CD4-positive, alpha-beta T cell (primary cell): ENCODE results near the gene PAQR4. TPM values are rescaled to one million over a fixed set of nuclear protein-coding genes. Genes with fewer than 3 reads are reported as not detected.

ENCODE experiments used
- ATAC-seq: fragments of 200-7000 bp; cut with Tn5 transposase; one replicate; pipeline ENCODE4 v1.10.0; 2022; ENCODE audit warnings: mild to moderate bottlenecking; ENCODE audit not compliant: poor library complexity
- CTCF ChIA-PET: fragments of 350-600 bp; sonication (Branson Sonifier 250); formaldehyde crosslinking; loops from one replicate; lab custom pipeline; 2021; ENCODE audit warnings: antibody characterized with exemption, inconsistent platforms; lab: Charles Lee
- POLR2A ChIA-PET: fragments of 350-600 bp; sonication (Branson Sonifier 250); formaldehyde crosslinking; loops from one replicate; lab custom pipeline; 2021; ENCODE audit warnings: antibody characterized with exemption, inconsistent platforms; lab: Charles Lee
- DNase-seq, 14 experiments: peaks; one replicate each; pipeline ENCODE4 v3.0.0-alpha.2; 2013 to 2020; ENCODE audit warnings: mixed read lengths in 2 of 14
- H3K27ac ChIP-seq, 2 donors: one replicate each; pipeline versions ENCODE4 v1.5.1 to v1.7.0; 2013; ENCODE audit warnings: low read length in 2 of 2, low read depth in 1 of 2, mild to moderate bottlenecking in 1 of 2
- H3K27me3 ChIP-seq, 2 experiments: 1 replicate in 1 of 2; 2 replicates in 1 of 2; pipeline versions ENCODE4 v1.6.1 to v1.7.0; 2013; ENCODE audit warnings: low read length in 2 of 2, control low read depth in 1 of 2, mild to moderate bottlenecking in 1 of 2, moderate library complexity in 1 of 2; ENCODE audit not compliant: insufficient read depth in 2 of 2, control insufficient read depth in 1 of 2
- H3K36me3 ChIP-seq: one replicate; pipeline ENCODE4 v1.6.1; 2013; ENCODE audit warnings: low read length, control low read depth; ENCODE audit not compliant: insufficient read depth
- H3K4me1 ChIP-seq: one replicate; pipeline ENCODE4 v1.6.1; 2013; ENCODE audit warnings: low read length, control low read depth; ENCODE audit not compliant: insufficient read depth
- H3K4me3 ChIP-seq: one replicate; pipeline ENCODE4 v1.5.1; 2013; ENCODE audit warnings: mild to moderate bottlenecking, low read length, moderate library complexity
- H3K9me3 ChIP-seq, 2 experiments: 1 replicate in 1 of 2; 2 replicates in 1 of 2; pipeline versions ENCODE4 v1.6.1 to v1.7.0; 2013; ENCODE audit warnings: low read length in 2 of 2, mild to moderate bottlenecking in 2 of 2, control low read depth in 1 of 2, moderate library complexity in 1 of 2; ENCODE audit not compliant: control insufficient read depth in 1 of 2, insufficient read depth in 1 of 2
- H3K27ac Mint-ChIP-seq: one replicate; pipeline ENCODE4 v1.8.0; 2020; ENCODE audit warnings: mixed read lengths
- H3K27me3 Mint-ChIP-seq: one replicate; pipeline ENCODE4 v1.8.0; 2021; ENCODE audit warnings: mixed read lengths
- H3K36me3 Mint-ChIP-seq: one replicate; pipeline ENCODE4 v1.8.0; 2021; ENCODE audit warnings: low read depth, mixed read lengths
- H3K4me1 Mint-ChIP-seq: one replicate; pipeline ENCODE4 v1.8.0; 2021; ENCODE audit warnings: low read depth, mixed read lengths
- H3K4me3 Mint-ChIP-seq: one replicate; pipeline ENCODE4 v1.8.0; 2020; ENCODE audit warnings: mild to moderate bottlenecking, mixed read lengths
- H3K9me3 Mint-ChIP-seq: one replicate; pipeline ENCODE4 v1.8.0; 2020; ENCODE audit warnings: mixed read lengths
- CTCF ChIP-seq: fragments of 200-600 bp; IDR thresholded peaks from one replicate; pipeline ENCODE4 v1.8.0; 2022; ENCODE audit warnings: antibody characterized with exemption, mild to moderate bottlenecking
- intact Hi-C, 2 experiments: fragments of 100-400 bp; cut with DNase I in 1 of 2; cut with micrococcal nuclease in 1 of 2; formaldehyde crosslinking; loops; one replicate each; pipeline versions ENCODE4 v1.15.1 to v1.9.0; 2023 to 2025; cut with DNase I, micrococcal nuclease
- total RNA-seq, 174 experiments: library from RNA in 2 of 174; stranded (reverse) in 2 of 174; gene quantifications; one replicate each; pipeline ENCODE4 v1.2.3 and lab custom pipeline; 2021 to 2026

PAQR4 gene
- total RNA-seq, 2 experiments from 2014 or later = 0.39 to 0.44 TPM

GRCh38 chr16:3014971-3015370 is 45.8 kb downstream of the PAQR4 start:
- Mint-ChIP-seq H3K27me3 (peaks cover 18% of the 10 kb centered on the region), H3K4me3 (no peak overlapping the region), H3K27ac (no peak overlapping the region), H3K36me3 (no peaks in the 10 kb centered on the region), H3K4me1 (peaks cover 8% of the 10 kb centered on the region), H3K9me3 (no peaks in the 10 kb centered on the region)
- ChIA-PET CTCF (interaction anchor here (1.0 kb wide), 1 partner anchor 17 kb away, joined by 4 read pairs; no protein-coding TSS in a partner anchor), POLR2A (no interaction called here)
- peaks cover 0 to 7% of the 10 kb centered on the region in 2 experiments for H3K9me3 ChIP-seq
- no peak overlapping the region for H3K27ac ChIP-seq
- intact Hi-C loops = no loop called here
- DNase-seq (no peak), ATAC-seq (no peak)
- no peak overlapping the region for H3K4me3 ChIP-seq
- no peaks in the 10 kb centered on the region for H3K36me3 ChIP-seq
- H3K27me3 ChIP-seq = peaks cover 10 to 12% of the 10 kb centered on the region in 2 experiments
- peaks cover 34% of the 10 kb centered on the region for H3K4me1 ChIP-seq
- no peak for TF ChIP-seq CTCF

- H3K4me1 Mint-ChIP-seq = peaks cover 16% of the 10 kb centered on the region
- peaks cover 18% of the 10 kb centered on the region for H3K27me3 Mint-ChIP-seq
- intact Hi-C loops = no loop called here
- ATAC-seq = no peak
- Histone ChIP-seq H3K4me3 (no peak overlapping the region), H3K4me1 (peaks cover 43% of the 10 kb centered on the region), H3K27ac (no peak overlapping the region), H3K9me3 (peaks cover 0 to 5% of the 10 kb centered on the region in 2 experiments), H3K27me3 (peaks cover 10 to 12% of the 10 kb centered on the region in 2 experiments), H3K36me3 (no peaks in the 10 kb centered on the region)
- H3K4me3 Mint-ChIP-seq = peak overlapping the region; percentile 71
- no peak for DNase-seq
- H3K27ac Mint-ChIP-seq = no peak overlapping the region
- CTCF ChIA-PET = no interaction called here
- no peaks in the 10 kb centered on the region for H3K36me3 Mint-ChIP-seq
- POLR2A ChIA-PET = no interaction called here
- no peaks in the 10 kb centered on the region for H3K9me3 Mint-ChIP-seq
- TF ChIP-seq CTCF = no peak
Observed at GRCh38 chr16:3015865-3016521, 46.8 kb downstream of the PAQR4 start.

GRCh38 chr16:3017344-3017743 is 48.2 kb downstream of the PAQR4 start:
- intact Hi-C loops = no loop called here
- ChIA-PET POLR2A (no interaction called here), CTCF (no interaction called here)
- H3K4me1 ChIP-seq = peaks cover 49% of the 10 kb centered on the region
- TF ChIP-seq CTCF = no peak
- no peak for DNase-seq
- no peak overlapping the region for H3K4me3 ChIP-seq
- H3K27ac ChIP-seq = no peak overlapping the region
- H3K9me3 ChIP-seq = peaks cover 0 to 5% of the 10 kb centered on the region in 2 experiments
- H3K27ac Mint-ChIP-seq = no peak overlapping the region
- peaks cover 16% of the 10 kb centered on the region for H3K27me3 Mint-ChIP-seq
- H3K36me3 ChIP-seq = no peaks in the 10 kb centered on the region
- H3K36me3 Mint-ChIP-seq = no peaks in the 10 kb centered on the region
- H3K9me3 Mint-ChIP-seq = no peaks in the 10 kb centered on the region
- H3K4me3 Mint-ChIP-seq = no peak overlapping the region
- peaks cover 29% of the 10 kb centered on the region for H3K4me1 Mint-ChIP-seq
- no peak for ATAC-seq
- H3K27me3 ChIP-seq = peaks cover 4 to 10% of the 10 kb centered on the region in 2 experiments
